HG03280 (cell line): ENCODE results near the gene NLGN2.

Experiments
- ATAC-seq: cut with Tn5 transposase; IDR thresholded peaks from one replicate; pipeline ENCODE4 v1.9.1; 2021; ENCODE audit warnings: mild to moderate bottlenecking, moderate library complexity; ENCODE audit not compliant: unreplicated experiment

NLGN2 gene

GRCh38 chr17:7435676-7436555 is 28.3 kb downstream of the NLGN2 start:
- peak; percentile 17 for ATAC-seq

GRCh38 chr17:7436556-7437368 is 29.1 kb downstream of the NLGN2 start:
- ATAC-seq: no peak

GRCh38 chr17:7437369-7437863 is 29.8 kb downstream of the NLGN2 start:
- no peak for ATAC-seq

- no peak for ATAC-seq
Measured at GRCh38 chr17:7437950-7438614, 30.4 kb downstream of the NLGN2 start.

GRCh38 chr17:7438656-7439460 is 31.2 kb downstream of the NLGN2 start:
- ATAC-seq: no peak

- no peak for ATAC-seq
Measured at GRCh38 chr17:7439462-7440112, 31.9 kb downstream of the NLGN2 start, which contains the start of gene FGF11. FGF11 (plus strand) TSS chr17:7439512; CDS start chr17:7439621, 109 bp downstream.

- no peak for ATAC-seq
Measured at GRCh38 chr17:7440113-7440833, 32.6 kb downstream of the NLGN2 start.

- ATAC-seq: no peak
Measured at GRCh38 chr17:7440834-7441195, 33.2 kb downstream of the NLGN2 start.

GRCh38 chr17:7441266-7441665 is 33.6 kb downstream of the NLGN2 start:
- no peak for ATAC-seq

GRCh38 chr17:7442142-7442541 is 34.5 kb downstream of the NLGN2 start:
- ATAC-seq: no peak

GRCh38 chr17:7443499-7444485 is 36.1 kb downstream of the NLGN2 start:
- ATAC-seq: no peak

- no peak for ATAC-seq
Measured at GRCh38 chr17:7444682-7445618, 37.3 kb downstream of the NLGN2 start, which contains the start of gene CHRNB1. CHRNB1 (plus strand) TSS chr17:7445061; CDS start chr17:7445128, 67 bp downstream.

- ATAC-seq: no peak
Measured at GRCh38 chr17:7445619-7445968, 37.9 kb downstream of the NLGN2 start.

GRCh38 chr17:7448461-7448860 is 40.8 kb downstream of the NLGN2 start:
- ATAC-seq: no peak

- no peak for ATAC-seq
Measured at GRCh38 chr17:7459961-7460545, 52.4 kb downstream of the NLGN2 start.

GRCh38 chr17:7460850-7461660 is 53.4 kb downstream of the NLGN2 start:
- ATAC-seq: no peak
